WTC11 (cell line): ENCODE results near the gene CHD9.

ENCODE experiments used
- E2F1 ChIP-seq: sonication (generic); formaldehyde crosslinking; IDR thresholded peaks from 2 replicates; pipeline ENCODE4 v1.8.0; 2022; ENCODE audit warnings: mild to moderate bottlenecking, missing genetic modification reagents
- GABPB1 ChIP-seq: sonication (generic); formaldehyde crosslinking; IDR thresholded peaks from 2 replicates; pipeline ENCODE4 v1.8.1; 2023; ENCODE audit warnings: mild to moderate bottlenecking, missing genetic modification reagents
- HMGXB4 ChIP-seq: sonication (generic); formaldehyde crosslinking; IDR thresholded peaks from 2 replicates; pipeline ENCODE4 v1.8.1; 2023; ENCODE audit warnings: mild to moderate bottlenecking, moderate library complexity, missing genetic modification reagents
- IRF1 ChIP-seq: sonication (generic); formaldehyde crosslinking; IDR thresholded peaks from 2 replicates; pipeline ENCODE4 v1.8.0; 2023; ENCODE audit warnings: missing genetic modification reagents
- JUN ChIP-seq: sonication (generic); formaldehyde crosslinking; IDR thresholded peaks from 2 replicates; pipeline ENCODE4 v1.8.0; 2023; ENCODE audit warnings: mild to moderate bottlenecking, missing genetic modification reagents
- NFYB ChIP-seq: sonication (generic); formaldehyde crosslinking; conservative IDR thresholded peaks from 2 replicates; pipeline ENCODE4 v1.8.0; 2022; ENCODE audit warnings: low read depth, missing genetic modification reagents
- OVOL2 ChIP-seq: fragments of 250-450 bp; sonication (Bioruptor Pico); IDR thresholded peaks from 2 replicates; pipeline ENCODE4 v1.9.0; 2021; ENCODE audit warnings: mild to moderate bottlenecking, borderline replicate concordance
- SMAD3 ChIP-seq: sonication (generic); formaldehyde crosslinking; IDR thresholded peaks from 2 replicates; pipeline ENCODE4 v1.8.0; 2022; ENCODE audit warnings: missing genetic modification reagents, mild to moderate bottlenecking, borderline replicate concordance
- SP1 ChIP-seq: sonication (generic); formaldehyde crosslinking; conservative IDR thresholded peaks from 2 replicates; pipeline ENCODE4 v1.8.1; 2022; ENCODE audit warnings: missing genetic modification reagents
- TEAD4 ChIP-seq: sonication (generic); formaldehyde crosslinking; IDR thresholded peaks from 2 replicates; pipeline ENCODE4 v1.8.0; 2022; ENCODE audit warnings: mild to moderate bottlenecking, missing genetic modification reagents
- TF ChIP-seq, protein P1 (sequence below): fragments of 200-600 bp; IDR thresholded peaks from 2 replicates; pipeline ENCODE4 v1.8.0; 2022; ENCODE audit warnings: antibody characterized with exemption
- TF ChIP-seq, protein P2 (sequence below): sonication (generic); formaldehyde crosslinking; IDR thresholded peaks from 2 replicates; pipeline ENCODE4 v1.8.0; 2022; ENCODE audit warnings: mild to moderate bottlenecking, missing genetic modification reagents
- TF ChIP-seq, protein P3 (sequence below): sonication (generic); formaldehyde crosslinking; IDR thresholded peaks from 2 replicates; pipeline ENCODE4 v1.8.1; 2022; ENCODE audit warnings: mild to moderate bottlenecking, moderate library complexity, missing genetic modification reagents

DNA sequence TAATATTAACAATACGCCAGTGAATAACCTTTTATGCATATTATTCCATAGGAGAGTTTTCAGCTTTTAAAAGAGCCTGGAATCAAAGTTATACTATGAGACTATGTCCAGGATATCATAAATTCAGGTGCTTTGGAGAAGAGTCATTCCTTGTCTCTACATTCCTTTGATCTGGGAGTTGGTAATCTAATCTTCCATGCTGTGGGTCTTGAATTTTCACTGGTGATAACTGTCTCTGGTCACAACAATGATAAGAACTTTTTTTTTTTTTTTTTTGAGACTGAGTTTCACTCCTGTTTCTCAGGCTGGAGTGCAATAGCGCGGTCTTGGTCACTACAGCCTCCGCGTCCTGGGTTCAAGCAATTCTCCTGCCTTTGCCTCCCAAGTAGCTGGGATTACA is 50.8 kb downstream of the CHD9 start:
- TF ChIP-seq, protein P1, sequence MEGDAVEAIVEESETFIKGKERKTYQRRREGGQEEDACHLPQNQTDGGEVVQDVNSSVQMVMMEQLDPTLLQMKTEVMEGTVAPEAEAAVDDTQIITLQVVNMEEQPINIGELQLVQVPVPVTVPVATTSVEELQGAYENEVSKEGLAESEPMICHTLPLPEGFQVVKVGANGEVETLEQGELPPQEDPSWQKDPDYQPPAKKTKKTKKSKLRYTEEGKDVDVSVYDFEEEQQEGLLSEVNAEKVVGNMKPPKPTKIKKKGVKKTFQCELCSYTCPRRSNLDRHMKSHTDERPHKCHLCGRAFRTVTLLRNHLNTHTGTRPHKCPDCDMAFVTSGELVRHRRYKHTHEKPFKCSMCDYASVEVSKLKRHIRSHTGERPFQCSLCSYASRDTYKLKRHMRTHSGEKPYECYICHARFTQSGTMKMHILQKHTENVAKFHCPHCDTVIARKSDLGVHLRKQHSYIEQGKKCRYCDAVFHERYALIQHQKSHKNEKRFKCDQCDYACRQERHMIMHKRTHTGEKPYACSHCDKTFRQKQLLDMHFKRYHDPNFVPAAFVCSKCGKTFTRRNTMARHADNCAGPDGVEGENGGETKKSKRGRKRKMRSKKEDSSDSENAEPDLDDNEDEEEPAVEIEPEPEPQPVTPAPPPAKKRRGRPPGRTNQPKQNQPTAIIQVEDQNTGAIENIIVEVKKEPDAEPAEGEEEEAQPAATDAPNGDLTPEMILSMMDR = no peak
- TF ChIP-seq OVOL2 (CRISPR knock-in tag) (no peak), GABPB1 (no peak), SMAD3 (CRISPR knock-in tag) (no peak), HMGXB4 (no peak), IRF1 (no peak), SP1 (CRISPR knock-in tag) (no peak), TEAD4 (no peak), NFYB (CRISPR knock-in tag) (no peak), E2F1 (CRISPR knock-in tag) (no peak), JUN (no peak)
- TF ChIP-seq, protein P2, sequence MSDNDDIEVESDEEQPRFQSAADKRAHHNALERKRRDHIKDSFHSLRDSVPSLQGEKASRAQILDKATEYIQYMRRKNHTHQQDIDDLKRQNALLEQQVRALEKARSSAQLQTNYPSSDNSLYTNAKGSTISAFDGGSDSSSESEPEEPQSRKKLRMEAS (CRISPR knock-in tag) = no peak
- TF ChIP-seq, protein P3, sequence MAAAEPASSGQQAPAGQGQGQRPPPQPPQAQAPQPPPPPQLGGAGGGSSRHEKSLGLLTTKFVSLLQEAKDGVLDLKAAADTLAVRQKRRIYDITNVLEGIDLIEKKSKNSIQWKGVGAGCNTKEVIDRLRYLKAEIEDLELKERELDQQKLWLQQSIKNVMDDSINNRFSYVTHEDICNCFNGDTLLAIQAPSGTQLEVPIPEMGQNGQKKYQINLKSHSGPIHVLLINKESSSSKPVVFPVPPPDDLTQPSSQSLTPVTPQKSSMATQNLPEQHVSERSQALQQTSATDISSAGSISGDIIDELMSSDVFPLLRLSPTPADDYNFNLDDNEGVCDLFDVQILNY (CRISPR knock-in tag) = no peak
